GM23338 (cell line): ENCODE data around the gene TMEM150A. TPM values are rescaled to one million over a fixed set of nuclear protein-coding genes. Genes with fewer than 3 reads are reported as not detected.

Experiments used
- ATAC-seq: fragments of 200-7000 bp; cut with Tn5 transposase; 3 replicates; pipeline ENCODE4 v1.9.1; 2020
- DNase-seq: peaks from one replicate; pipeline ENCODE4 v3.0.0-alpha.2; 2015; ENCODE audit warnings: low spot score
- H2AFZ ChIP-seq: fragments of 200-600 bp; sonication (generic); 2 replicates; pipeline ENCODE4 v1.8.0; 2016; ENCODE audit warnings: antibody characterized with exemption, mild to moderate bottlenecking, moderate library complexity
- H3F3A ChIP-seq: fragments of 200-600 bp; sonication (generic); replicated peaks from 2 replicates; pipeline ENCODE4 v1.8.0; 2017; ENCODE audit warnings: antibody characterized with exemption, mixed run types, low read depth
- H3K27ac ChIP-seq: fragments of 200-600 bp; sonication (generic); 2 replicates; pipeline ENCODE4 v1.6.1; 2016; ENCODE audit warnings: low read depth
- H3K27me3 ChIP-seq: fragments of 200-600 bp; sonication (generic); 2 replicates; pipeline ENCODE4 v1.8.0; 2016; ENCODE audit warnings: mild to moderate bottlenecking, mixed run types, moderate library complexity; ENCODE audit not compliant: insufficient read depth
- H3K36me3 ChIP-seq: fragments of 200-600 bp; sonication (generic); 2 replicates; pipeline ENCODE4 v1.8.0; 2016; ENCODE audit warnings: mild to moderate bottlenecking; ENCODE audit not compliant: insufficient read depth
- H3K4me1 ChIP-seq: fragments of 200-600 bp; sonication (generic); 2 replicates; pipeline ENCODE4 v1.8.0; 2016; ENCODE audit warnings: mild to moderate bottlenecking, moderate library complexity; ENCODE audit not compliant: insufficient read depth
- H3K4me2 ChIP-seq: fragments of 200-600 bp; sonication (generic); 2 replicates; pipeline ENCODE4 v1.7.1; 2017; ENCODE audit warnings: mixed run types
- H3K4me3 ChIP-seq: fragments of 200-600 bp; sonication (generic); 2 replicates; pipeline ENCODE4 v1.6.1; 2016; ENCODE audit warnings: mixed run types
- H3K79me2 ChIP-seq: fragments of 200-600 bp; sonication (generic); replicated peaks from 2 replicates; pipeline ENCODE4 v1.8.0; 2017; ENCODE audit warnings: mild to moderate bottlenecking; ENCODE audit not compliant: insufficient read depth
- H3K9me2 ChIP-seq: fragments of 200-600 bp; sonication (generic); 2 replicates; pipeline ENCODE4 v1.8.0; 2017; ENCODE audit not compliant: insufficient read depth
- H4K20me1 ChIP-seq: fragments of 200-600 bp; sonication (generic); replicated peaks from 2 replicates; pipeline ENCODE4 v1.8.0; 2017; ENCODE audit warnings: mild to moderate bottlenecking; ENCODE audit not compliant: insufficient read depth
- H3K27ac Mint-ChIP-seq: 2 replicates; pipeline ENCODE4 v1.8.0; 2020; ENCODE audit warnings: inconsistent platforms, mild to moderate bottlenecking, moderate library complexity, mixed read lengths
- H3K27me3 Mint-ChIP-seq: 3 replicates; pipeline ENCODE4 v1.8.0; 2022; ENCODE audit warnings: low read depth, mild to moderate bottlenecking, moderate library complexity, mixed read lengths, inconsistent platforms; ENCODE audit not compliant: insufficient read depth, poor library complexity
- H3K36me3 Mint-ChIP-seq: 3 replicates; pipeline ENCODE4 v1.8.0; 2021; ENCODE audit warnings: low read depth, mild to moderate bottlenecking, inconsistent platforms, moderate library complexity, mixed read lengths
- H3K4me1 Mint-ChIP-seq: 3 replicates; pipeline ENCODE4 v1.8.0; 2020; ENCODE audit warnings: mild to moderate bottlenecking, inconsistent platforms, mixed read lengths
- H3K4me3 Mint-ChIP-seq: 3 replicates; pipeline ENCODE4 v1.8.0; 2021; ENCODE audit warnings: moderate library complexity, mild to moderate bottlenecking, inconsistent platforms, mixed read lengths
- H3K9me3 Mint-ChIP-seq: 3 replicates; pipeline ENCODE4 v1.8.0; 2020; ENCODE audit warnings: moderate library complexity, mild to moderate bottlenecking, inconsistent platforms, mixed read lengths
- EZH2 ChIP-seq: fragments of 200-600 bp; sonication (generic); IDR thresholded peaks from one replicate; pipeline ENCODE4 v1.8.0; 2017; ENCODE audit warnings: antibody characterized with exemption, mild to moderate bottlenecking, low read depth; ENCODE audit not compliant: unreplicated experiment
- JUNB ChIP-seq: IDR thresholded peaks from one replicate; pipeline ENCODE4 v1.6.1; 2016; ENCODE audit warnings: antibody characterized with exemption; ENCODE audit not compliant: unreplicated experiment
- NANOG ChIP-seq: IDR thresholded peaks from 2 replicates; pipeline ENCODE4 v1.6.1; 2016; ENCODE audit warnings: antibody characterized with exemption, borderline replicate concordance
- POLR2AphosphoS5 ChIP-seq: IDR thresholded peaks from 2 replicates; pipeline ENCODE4 v1.6.1; 2016; ENCODE audit warnings: antibody characterized with exemption, low read depth
- STAT1 ChIP-seq: IDR thresholded peaks from one replicate; pipeline ENCODE4 v1.6.1; 2016; ENCODE audit warnings: antibody characterized with exemption; ENCODE audit not compliant: unreplicated experiment
- ZNF331 ChIP-seq: fragments of 250-450 bp; sonication (Bioruptor Pico); IDR thresholded peaks from 2 replicates; pipeline ENCODE4 v1.5.0; 2020; ENCODE audit warnings: low read depth, mild to moderate bottlenecking, moderate library complexity
- polyA plus RNA-seq: library from polyadenylated mRNA; unstranded; fragments of >200 nt; fragmentation: Nextera tagmentation; extraction: Ambion mirVana; gene quantifications from 2 replicates; pipeline ENCODE4 v1.2.1, GENCODE V29; 2016
- total RNA-seq: library from RNA; depleted of rRNA; stranded (reverse); fragments of >200 nt; shearing (Covaris generic); gene quantifications from 2 replicates; pipeline ENCODE4 v1.2.3, GENCODE V29; 2014
- TF ChIP-seq, protein P1 (sequence below), 2 experiments: fragments of 200-600 bp in 1 of 2; sonication (generic) in 1 of 2; conservative IDR thresholded peaks; 2 replicates each; pipeline versions ENCODE4 v1.5.1 to v1.6.1; 2016 to 2017; ENCODE audit warnings: antibody characterized with exemption in 2 of 2, low read depth in 2 of 2, mild to moderate bottlenecking in 2 of 2, moderate library complexity in 1 of 2
- TF ChIP-seq, protein P2 (sequence below): IDR thresholded peaks from one replicate; pipeline ENCODE4 v1.6.1; 2018; ENCODE audit warnings: antibody characterized with exemption; ENCODE audit not compliant: unreplicated experiment
- TF ChIP-seq, protein P3 (sequence below): fragments of 250-450 bp; sonication (Bioruptor Pico); IDR thresholded peaks from 2 replicates; pipeline ENCODE4 v1.5.0; 2020; ENCODE audit warnings: mild to moderate bottlenecking, moderate library complexity
- TF ChIP-seq, protein P4 (sequence below): IDR thresholded peaks from 2 replicates; pipeline ENCODE4 v1.6.1; 2016; ENCODE audit warnings: antibody characterized with exemption

Gene TMEM150A
- total and polyA plus RNA-seq, 2 experiments from 2014 or later, result 16.4 to 27.9 TPM

DNA sequence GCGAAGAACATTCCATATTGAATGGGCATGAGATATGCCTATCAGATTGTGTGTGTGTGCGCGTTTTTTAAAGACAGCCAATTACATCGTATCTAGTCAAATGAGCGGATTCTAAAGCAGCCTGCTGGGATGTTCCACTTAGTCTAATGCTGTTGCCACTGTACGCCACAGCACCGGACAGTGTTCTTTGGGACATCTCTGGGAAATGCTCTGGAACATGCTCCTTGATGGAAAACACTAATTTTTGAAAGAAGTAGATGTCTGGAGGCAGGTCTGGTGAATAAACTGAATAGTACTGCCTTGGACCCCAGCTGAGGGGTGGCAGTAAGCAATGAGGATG, 3.6 kb upstream of the TMEM150A start:
- Histone ChIP-seq H3K4me1 (peaks cover 5% of the 10 kb centered on the region; the same call in 1 of the 2 replicates), H3K79me2 (peaks cover 33% of the 10 kb centered on the region), H3K27me3 (no peaks in the 10 kb centered on the region), H3K36me3 (0 out of 2 replicates have a peak, but pooled peaks cover 3% of the 10 kb centered on the region), H4K20me1 (peaks cover 32% of the 10 kb centered on the region), H2AFZ (no peak overlapping the region), H3K4me2 (no peak overlapping the region), H3F3A (peaks cover 19% of the 10 kb centered on the region; the same call in 1 of the 2 replicates), H3K4me3 (no peak overlapping the region), H3K9me2 (no peaks in the 10 kb centered on the region), H3K27ac (no peak overlapping the region)
- H3K9me3 Mint-ChIP-seq, result peaks cover 3% of the 10 kb centered on the region; the same call in 1 of the 3 replicates
- H3K27ac Mint-ChIP-seq, result no peak overlapping the region
- H3K4me3 Mint-ChIP-seq, result no peak overlapping the region
- H3K4me1 Mint-ChIP-seq, result peaks cover 17% of the 10 kb centered on the region
- peaks cover 15% of the 10 kb centered on the region for H3K27me3 Mint-ChIP-seq
- no peak for DNase-seq
- ATAC-seq, result no peak
- TF ChIP-seq, protein P1, sequence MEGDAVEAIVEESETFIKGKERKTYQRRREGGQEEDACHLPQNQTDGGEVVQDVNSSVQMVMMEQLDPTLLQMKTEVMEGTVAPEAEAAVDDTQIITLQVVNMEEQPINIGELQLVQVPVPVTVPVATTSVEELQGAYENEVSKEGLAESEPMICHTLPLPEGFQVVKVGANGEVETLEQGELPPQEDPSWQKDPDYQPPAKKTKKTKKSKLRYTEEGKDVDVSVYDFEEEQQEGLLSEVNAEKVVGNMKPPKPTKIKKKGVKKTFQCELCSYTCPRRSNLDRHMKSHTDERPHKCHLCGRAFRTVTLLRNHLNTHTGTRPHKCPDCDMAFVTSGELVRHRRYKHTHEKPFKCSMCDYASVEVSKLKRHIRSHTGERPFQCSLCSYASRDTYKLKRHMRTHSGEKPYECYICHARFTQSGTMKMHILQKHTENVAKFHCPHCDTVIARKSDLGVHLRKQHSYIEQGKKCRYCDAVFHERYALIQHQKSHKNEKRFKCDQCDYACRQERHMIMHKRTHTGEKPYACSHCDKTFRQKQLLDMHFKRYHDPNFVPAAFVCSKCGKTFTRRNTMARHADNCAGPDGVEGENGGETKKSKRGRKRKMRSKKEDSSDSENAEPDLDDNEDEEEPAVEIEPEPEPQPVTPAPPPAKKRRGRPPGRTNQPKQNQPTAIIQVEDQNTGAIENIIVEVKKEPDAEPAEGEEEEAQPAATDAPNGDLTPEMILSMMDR (conservative IDR thresholded peaks at IDR 0.05; ENCODE audit: low read depth in 2 of 2), result no peak
- TF ChIP-seq, protein P2, sequence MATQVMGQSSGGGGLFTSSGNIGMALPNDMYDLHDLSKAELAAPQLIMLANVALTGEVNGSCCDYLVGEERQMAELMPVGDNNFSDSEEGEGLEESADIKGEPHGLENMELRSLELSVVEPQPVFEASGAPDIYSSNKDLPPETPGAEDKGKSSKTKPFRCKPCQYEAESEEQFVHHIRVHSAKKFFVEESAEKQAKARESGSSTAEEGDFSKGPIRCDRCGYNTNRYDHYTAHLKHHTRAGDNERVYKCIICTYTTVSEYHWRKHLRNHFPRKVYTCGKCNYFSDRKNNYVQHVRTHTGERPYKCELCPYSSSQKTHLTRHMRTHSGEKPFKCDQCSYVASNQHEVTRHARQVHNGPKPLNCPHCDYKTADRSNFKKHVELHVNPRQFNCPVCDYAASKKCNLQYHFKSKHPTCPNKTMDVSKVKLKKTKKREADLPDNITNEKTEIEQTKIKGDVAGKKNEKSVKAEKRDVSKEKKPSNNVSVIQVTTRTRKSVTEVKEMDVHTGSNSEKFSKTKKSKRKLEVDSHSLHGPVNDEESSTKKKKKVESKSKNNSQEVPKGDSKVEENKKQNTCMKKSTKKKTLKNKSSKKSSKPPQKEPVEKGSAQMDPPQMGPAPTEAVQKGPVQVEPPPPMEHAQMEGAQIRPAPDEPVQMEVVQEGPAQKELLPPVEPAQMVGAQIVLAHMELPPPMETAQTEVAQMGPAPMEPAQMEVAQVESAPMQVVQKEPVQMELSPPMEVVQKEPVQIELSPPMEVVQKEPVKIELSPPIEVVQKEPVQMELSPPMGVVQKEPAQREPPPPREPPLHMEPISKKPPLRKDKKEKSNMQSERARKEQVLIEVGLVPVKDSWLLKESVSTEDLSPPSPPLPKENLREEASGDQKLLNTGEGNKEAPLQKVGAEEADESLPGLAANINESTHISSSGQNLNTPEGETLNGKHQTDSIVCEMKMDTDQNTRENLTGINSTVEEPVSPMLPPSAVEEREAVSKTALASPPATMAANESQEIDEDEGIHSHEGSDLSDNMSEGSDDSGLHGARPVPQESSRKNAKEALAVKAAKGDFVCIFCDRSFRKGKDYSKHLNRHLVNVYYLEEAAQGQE, result no peak
- TF ChIP-seq JUNB, result no peak
- TF ChIP-seq EZH2, result no peak
- TF ChIP-seq POLR2AphosphoS5, result no peak
- TF ChIP-seq, protein P3, sequence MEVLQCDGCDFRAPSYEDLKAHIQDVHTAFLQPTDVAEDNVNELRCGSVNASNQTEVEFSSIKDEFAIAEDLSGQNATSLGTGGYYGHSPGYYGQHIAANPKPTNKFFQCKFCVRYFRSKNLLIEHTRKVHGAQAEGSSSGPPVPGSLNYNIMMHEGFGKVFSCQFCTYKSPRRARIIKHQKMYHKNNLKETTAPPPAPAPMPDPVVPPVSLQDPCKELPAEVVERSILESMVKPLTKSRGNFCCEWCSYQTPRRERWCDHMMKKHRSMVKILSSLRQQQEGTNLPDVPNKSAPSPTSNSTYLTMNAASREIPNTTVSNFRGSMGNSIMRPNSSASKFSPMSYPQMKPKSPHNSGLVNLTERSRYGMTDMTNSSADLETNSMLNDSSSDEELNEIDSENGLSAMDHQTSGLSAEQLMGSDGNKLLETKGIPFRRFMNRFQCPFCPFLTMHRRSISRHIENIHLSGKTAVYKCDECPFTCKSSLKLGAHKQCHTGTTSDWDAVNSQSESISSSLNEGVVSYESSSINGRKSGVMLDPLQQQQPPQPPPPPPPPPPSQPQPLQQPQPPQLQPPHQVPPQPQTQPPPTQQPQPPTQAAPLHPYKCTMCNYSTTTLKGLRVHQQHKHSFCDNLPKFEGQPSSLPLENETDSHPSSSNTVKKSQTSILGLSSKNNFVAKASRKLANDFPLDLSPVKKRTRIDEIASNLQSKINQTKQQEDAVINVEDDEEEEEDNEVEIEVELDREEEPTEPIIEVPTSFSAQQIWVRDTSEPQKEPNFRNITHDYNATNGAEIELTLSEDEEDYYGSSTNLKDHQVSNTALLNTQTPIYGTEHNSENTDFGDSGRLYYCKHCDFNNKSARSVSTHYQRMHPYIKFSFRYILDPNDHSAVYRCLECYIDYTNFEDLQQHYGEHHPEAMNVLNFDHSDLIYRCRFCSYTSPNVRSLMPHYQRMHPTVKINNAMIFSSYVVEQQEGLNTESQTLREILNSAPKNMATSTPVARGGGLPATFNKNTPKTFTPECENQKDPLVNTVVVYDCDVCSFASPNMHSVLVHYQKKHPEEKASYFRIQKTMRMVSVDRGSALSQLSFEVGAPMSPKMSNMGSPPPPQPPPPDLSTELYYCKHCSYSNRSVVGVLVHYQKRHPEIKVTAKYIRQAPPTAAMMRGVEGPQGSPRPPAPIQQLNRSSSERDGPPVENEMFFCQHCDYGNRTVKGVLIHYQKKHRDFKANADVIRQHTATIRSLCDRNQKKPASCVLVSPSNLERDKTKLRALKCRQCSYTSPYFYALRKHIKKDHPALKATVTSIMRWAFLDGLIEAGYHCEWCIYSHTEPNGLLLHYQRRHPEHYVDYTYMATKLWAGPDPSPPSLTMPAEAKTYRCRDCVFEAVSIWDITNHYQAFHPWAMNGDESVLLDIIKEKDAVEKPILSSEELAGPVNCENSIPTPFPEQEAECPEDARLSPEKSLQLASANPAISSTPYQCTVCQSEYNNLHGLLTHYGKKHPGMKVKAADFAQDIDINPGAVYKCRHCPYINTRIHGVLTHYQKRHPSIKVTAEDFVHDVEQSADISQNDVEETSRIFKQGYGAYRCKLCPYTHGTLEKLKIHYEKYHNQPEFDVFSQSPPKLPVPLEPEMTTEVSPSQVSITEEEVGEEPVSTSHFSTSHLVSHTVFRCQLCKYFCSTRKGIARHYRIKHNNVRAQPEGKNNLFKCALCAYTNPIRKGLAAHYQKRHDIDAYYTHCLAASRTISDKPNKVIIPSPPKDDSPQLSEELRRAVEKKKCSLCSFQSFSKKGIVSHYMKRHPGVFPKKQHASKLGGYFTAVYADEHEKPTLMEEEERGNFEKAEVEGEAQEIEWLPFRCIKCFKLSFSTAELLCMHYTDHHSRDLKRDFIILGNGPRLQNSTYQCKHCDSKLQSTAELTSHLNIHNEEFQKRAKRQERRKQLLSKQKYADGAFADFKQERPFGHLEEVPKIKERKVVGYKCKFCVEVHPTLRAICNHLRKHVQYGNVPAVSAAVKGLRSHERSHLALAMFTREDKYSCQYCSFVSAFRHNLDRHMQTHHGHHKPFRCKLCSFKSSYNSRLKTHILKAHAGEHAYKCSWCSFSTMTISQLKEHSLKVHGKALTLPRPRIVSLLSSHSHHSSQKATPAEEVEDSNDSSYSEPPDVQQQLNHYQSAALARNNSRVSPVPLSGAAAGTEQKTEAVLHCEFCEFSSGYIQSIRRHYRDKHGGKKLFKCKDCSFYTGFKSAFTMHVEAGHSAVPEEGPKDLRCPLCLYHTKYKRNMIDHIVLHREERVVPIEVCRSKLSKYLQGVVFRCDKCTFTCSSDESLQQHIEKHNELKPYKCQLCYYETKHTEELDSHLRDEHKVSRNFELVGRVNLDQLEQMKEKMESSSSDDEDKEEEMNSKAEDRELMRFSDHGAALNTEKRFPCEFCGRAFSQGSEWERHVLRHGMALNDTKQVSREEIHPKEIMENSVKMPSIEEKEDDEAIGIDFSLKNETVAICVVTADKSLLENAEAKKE (CRISPR knock-in tag), result no peak
- no peak for TF ChIP-seq NANOG
- TF ChIP-seq ZNF331, result no peak
- TF ChIP-seq STAT1, result no peak
- TF ChIP-seq, protein P4, sequence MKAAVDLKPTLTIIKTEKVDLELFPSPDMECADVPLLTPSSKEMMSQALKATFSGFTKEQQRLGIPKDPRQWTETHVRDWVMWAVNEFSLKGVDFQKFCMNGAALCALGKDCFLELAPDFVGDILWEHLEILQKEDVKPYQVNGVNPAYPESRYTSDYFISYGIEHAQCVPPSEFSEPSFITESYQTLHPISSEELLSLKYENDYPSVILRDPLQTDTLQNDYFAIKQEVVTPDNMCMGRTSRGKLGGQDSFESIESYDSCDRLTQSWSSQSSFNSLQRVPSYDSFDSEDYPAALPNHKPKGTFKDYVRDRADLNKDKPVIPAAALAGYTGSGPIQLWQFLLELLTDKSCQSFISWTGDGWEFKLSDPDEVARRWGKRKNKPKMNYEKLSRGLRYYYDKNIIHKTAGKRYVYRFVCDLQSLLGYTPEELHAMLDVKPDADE, result no peak
- H3K36me3 Mint-ChIP-seq, result peaks cover 41% of the 10 kb centered on the region
